GM11168 (cell line): ENCODE data around the gene CD3D.

Experiments
- in situ Hi-C: fragments of 300-500 bp; cut with MboI; formaldehyde crosslinking; loops from one replicate; pipeline ENCODE4 v1.12.0; 2022; ENCODE audit warnings: low sequenced_read_pairs; ENCODE audit not compliant: unreplicated experiment

The CD3D gene

DNA sequence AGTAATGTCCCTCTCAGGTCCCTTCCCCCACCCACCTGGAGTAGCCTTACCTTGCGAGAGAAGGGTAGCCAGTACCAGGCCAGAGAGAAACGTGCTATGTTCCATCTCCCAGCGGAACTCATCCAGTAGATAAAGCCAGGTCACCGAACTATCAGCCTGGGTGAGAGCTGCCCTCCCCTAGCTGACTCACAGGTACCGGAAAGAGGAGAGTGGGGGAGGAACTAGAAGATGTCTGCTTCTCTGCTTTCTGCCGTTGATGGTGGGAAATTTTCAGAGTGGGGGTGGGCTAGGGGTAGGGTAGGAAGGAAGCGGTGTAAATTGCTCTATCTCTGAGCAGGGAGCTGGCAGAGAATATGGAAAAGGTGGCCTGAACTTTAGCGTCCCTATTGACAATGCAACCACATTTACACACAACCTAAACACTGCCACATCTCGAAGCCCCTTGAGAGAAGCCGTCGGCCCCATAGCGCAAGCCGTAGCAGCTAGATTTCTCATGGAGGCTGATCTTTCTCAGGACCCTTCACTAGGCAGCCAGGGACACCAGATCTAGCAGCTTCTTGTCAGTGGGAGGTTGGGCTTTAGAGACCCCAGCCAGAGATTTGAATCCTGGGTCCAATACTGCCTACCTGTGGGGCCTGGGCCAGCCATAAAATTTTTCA is at the start of gene CD3D:
CD3D (minus strand) TSS at position 203 of the 659 bp plus-strand sequence; CDS start at position 105, 98 bp downstream.
- in situ Hi-C loops, result no loop called here

DNA sequence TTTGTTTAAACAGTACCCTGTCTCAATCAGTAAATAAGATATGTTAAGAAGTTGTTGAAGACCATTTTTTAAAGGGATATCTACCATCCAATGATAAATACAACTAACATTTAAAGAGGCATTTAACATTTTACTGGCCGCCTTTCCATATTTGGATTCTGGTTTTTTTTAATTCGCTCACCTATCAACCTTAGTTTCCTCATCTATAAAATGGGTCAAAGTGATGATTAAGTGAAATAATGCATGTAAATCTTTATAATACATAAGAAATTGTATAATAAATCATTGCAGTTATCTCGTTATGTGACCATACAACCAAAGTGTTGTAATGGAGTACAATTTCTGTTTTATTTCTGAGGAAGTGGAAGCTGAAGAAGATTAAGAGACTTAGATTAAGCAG is 41.2 kb upstream of the CD3D start:
- in situ Hi-C loops, result loop anchor here (25.0 kb wide), 1 partner anchor 104 kb away; no protein-coding TSS in a partner anchor

DNA sequence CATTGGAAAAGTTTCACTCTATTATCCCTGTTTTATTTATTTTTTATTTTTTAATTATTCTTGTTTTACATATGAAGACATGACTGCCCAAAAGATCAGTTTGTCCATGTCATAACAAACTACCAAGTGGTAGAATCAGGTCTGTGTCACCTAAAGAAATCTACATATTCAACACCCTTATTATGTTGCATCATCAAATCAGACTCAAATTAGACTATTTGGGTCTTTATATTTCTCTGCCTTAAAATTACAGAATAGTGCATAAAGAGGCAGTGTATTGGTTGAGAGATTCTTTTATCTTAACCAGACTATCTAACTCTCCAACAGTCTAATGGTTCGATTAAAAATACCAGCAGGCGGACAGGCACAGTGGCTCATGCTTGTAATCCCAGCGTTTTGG is 40.4 kb upstream of the CD3D start:
- in situ Hi-C loops, result loop anchor here (25.0 kb wide), 1 partner anchor 104 kb away; no protein-coding TSS in a partner anchor

- in situ Hi-C loops, result loop anchor here (25.0 kb wide), 1 partner anchor 107 kb away; no protein-coding TSS in a partner anchor
Observed at GRCh38 chr11:118380571-118380970, 38.1 kb upstream of the CD3D start.

GRCh38 chr11:118379497-118379896 is 37.0 kb upstream of the CD3D start:
- in situ Hi-C loops, result loop anchor here (25.0 kb wide), 1 partner anchor 108 kb away; no protein-coding TSS in a partner anchor

DNA sequence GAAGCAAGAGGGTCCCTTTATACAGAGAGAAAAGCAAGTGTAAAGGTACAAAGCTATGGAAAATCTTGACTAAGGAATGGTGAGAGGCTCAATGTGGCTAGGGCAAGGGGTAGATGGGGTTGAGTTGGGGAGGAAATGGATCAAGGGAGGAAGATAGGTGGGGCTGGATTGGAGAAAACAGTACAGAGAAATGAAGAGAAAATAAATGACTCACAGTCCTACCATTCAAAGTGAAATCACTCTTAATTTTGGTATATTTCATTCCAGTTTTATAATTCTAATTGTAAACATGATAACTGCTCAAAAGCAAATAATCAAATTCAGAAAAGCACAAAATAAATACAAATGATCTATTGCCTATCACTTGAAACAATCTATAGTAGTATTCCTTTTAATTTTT is 33.5 kb upstream of the CD3D start:
- in situ Hi-C loops, result loop anchor here (25.0 kb wide), 1 partner anchor 111 kb away; no protein-coding TSS in a partner anchor

GRCh38 chr11:118374729-118375128 is 32.2 kb upstream of the CD3D start:
- in situ Hi-C loops, result loop anchor here (25.0 kb wide), 1 partner anchor 113 kb away; no protein-coding TSS in a partner anchor

- in situ Hi-C loops, result no loop called here
Observed at GRCh38 chr11:118373871-118374270, 31.4 kb upstream of the CD3D start.

DNA sequence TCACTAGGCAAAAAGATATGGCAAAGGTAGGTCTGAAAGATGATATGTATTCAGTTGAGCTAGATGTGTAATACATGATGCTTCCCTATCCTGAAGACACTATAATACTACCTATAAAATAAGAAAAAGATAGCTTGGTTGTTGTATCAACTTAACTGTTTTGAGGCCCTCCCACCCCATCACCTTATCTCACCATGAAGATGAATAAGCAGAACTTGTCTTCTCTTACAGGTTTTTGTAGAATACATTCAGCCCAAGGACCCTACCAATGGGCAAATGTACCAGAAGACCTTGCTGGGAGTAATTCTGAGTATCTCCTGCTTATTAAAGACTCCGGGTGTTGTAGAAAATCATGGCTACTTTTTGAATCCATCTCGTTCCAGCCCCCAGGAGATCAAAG is 30.8 kb upstream of the CD3D start:
- in situ Hi-C loops, result no loop called here

DNA sequence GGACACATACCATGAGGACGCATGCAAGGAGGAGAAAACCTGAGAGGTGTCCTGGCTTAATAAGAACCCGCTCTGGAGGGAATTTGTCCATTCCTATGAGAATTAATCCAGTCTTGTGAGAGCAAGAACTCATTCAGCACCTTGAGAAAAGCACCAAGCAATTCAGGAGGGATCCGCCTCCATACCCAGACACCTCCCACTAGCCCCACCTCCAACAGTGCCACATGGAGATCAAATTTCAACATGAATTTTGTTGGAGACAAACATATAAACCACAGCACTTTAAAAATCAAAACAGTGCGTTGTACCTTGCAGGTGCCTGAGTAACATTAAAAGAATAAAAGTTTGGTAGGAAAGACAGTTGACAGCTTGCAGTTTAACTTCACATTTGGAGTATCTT is 28.3 kb upstream of the CD3D start:
- in situ Hi-C loops, result no loop called here

- in situ Hi-C loops, result no loop called here
Observed at GRCh38 chr11:118366287-118366686, 23.8 kb upstream of the CD3D start.

- in situ Hi-C loops, result no loop called here
Observed at GRCh38 chr11:118364956-118365615, 22.6 kb upstream of the CD3D start.

DNA sequence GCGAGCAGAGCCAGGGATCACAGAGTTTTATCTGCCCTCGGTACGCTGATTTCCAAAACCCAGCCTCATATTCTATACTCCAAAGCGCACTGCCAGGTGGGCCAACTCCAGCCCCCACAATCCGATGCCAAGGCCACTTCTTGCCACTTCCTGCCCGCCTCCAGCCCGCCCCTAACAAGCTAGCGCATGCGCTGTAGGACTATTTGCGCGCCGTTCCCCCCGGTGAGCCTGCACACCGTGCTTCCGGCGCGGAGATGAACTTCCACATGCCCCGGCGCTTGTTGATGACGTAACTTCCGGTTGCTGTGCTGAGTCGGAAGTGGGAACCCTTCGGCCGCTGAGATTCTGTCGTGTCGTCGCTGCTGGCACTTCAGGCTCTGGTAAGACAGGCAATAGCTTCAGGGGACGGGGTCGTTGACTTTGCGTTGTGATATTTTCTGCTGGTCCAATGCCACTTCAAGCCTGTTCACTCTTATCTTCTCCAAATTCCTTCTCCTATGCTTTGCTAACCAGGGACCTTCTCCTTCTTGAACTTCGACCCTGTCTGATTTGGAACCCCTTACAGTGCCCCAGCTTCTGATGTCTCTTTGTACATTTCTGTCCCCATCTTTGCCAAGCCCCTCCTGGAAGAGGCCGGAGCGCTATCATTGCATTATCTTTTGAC is 16.9 kb upstream of the CD3D start, which contains the start of gene UBE4A:
UBE4A (plus strand) TSS at position 306 of the 664 bp plus-strand sequence. CDS start 5,481 bp downstream, outside the sequence.
- in situ Hi-C loops, result no loop called here

- in situ Hi-C loops, result no loop called here
Observed at GRCh38 chr11:118358071-118358470, 15.6 kb upstream of the CD3D start.

GRCh38 chr11:118353084-118353710 is 10.7 kb upstream of the CD3D start:
- in situ Hi-C loops, result loop anchor here (5.0 kb wide), 1 partner anchor 156 kb away; no protein-coding TSS in a partner anchor

GRCh38 chr11:118349475-118349874 is 7.0 kb upstream of the CD3D start:
- in situ Hi-C loops, result no loop called here

DNA sequence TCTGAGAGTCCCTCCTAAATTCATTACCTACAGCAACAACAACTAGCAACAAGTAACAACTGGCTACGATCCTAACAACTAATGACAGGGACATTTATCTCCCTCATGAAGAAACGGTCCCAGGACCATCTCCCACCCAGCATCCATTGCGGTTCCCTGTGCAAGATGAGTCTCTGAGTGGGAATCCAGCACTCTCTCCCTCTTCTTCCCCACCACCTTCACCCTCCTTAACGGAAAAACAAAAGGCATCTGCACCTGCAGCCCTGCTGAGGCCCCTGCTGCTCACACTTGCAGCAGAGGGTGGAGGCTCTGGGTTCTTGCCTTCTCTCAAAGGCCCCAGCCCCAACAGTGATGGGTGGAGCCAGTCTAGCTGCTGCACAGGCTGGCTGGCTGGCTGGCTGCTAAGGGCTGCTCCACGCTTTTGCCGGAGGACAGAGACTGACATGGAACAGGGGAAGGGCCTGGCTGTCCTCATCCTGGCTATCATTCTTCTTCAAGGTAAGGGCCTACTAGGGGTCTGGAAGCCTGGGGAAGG is 1.5 kb upstream of the CD3D start, which contains the start of gene CD3G:
CD3G (plus strand) TSS at position 364 of the 535 bp plus-strand sequence; CDS start at position 444, 80 bp downstream.
- in situ Hi-C loops, result no loop called here

- in situ Hi-C loops, result no loop called here
Observed at GRCh38 chr11:118343248-118343647, 743 bp upstream of the CD3D start.

DNA sequence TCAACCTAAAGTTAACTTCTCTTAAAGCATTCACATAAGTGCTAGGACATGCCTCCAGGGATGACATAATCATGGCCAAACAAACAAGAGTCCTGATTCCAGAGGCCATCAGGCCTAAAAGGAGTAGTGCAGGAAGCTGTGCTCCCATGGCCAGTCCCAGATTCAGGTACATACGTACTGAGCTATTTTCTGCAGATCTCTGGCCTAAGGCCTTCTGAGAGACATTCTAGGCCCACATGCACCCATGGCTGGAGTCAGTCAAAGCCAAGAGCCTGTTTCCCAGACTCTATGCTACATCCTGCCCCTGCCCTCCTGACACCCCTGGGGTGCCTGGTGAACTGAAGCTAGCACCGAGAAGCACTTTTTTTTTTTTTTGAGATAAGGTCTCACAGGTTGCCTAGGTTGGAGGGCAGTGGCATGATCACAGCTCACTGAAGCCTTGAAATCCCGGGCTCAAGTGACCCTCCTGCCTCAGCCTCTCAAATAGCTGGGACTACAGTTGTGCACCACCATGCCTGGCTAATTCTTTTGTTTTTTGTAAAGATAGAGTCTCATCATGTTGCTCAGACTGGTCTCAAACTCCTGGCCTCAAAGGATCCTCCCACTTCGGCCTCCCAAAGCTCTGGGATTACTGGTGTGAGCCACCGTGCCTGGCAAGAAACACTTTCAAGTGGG is 553 bp downstream of the CD3D start:
- in situ Hi-C loops, result no loop called here
